Measurements from ENCODE around the gene ARL14EP.

- TF ChIP-seq POLR2AphosphoS5 (IDR thresholded peaks at IDR 0.05; ENCODE audit: borderline replicate concordance, low read depth, low read length): no peak
- TF ChIP-seq EZH2 (IDR thresholded peaks at IDR 0.05): no peak
These were observed 11.7 kb upstream of the ARL14EP start for GRCh38 chr11:30311189-30311588.

All from SK-N-MC (cell line).